GM12891 (cell line): ENCODE measurements around the gene SLIT1.

Experiments used
- DNase-seq: peaks from one replicate; pipeline ENCODE4 v3.0.0; 2011; ENCODE audit warnings: low spot score; ENCODE audit not compliant: insufficient read length
- FAIRE-seq: peaks from 2 replicates; lab custom pipeline; 2011; peaks lifted over from hg19 to GRCh38; lab: Jason Lieb, UNC
- PAX5 ChIP-seq: IDR thresholded peaks from 2 replicates; pipeline ENCODE4 v1.6.1; 2011; ENCODE audit warnings: low read length, moderate library complexity, mild to moderate bottlenecking; ENCODE audit not compliant: insufficient read depth, severe bottlenecking
- POLR2A ChIP-seq: IDR thresholded peaks from 2 replicates; pipeline ENCODE4 v1.6.1; 2011; ENCODE audit warnings: low read depth, low read length, control low read depth
- POLR2AphosphoS5 ChIP-seq: IDR thresholded peaks from 2 replicates; pipeline ENCODE4 v1.6.1; 2011; ENCODE audit warnings: low read depth, low read length, control low read depth
- POU2F2 ChIP-seq: IDR thresholded peaks from 2 replicates; pipeline ENCODE4 v1.6.1; 2011; ENCODE audit warnings: low read depth, mild to moderate bottlenecking, control low read depth, low read length, moderate library complexity
- SPI1 ChIP-seq: IDR thresholded peaks from 2 replicates; pipeline ENCODE4 v1.6.1; 2011; ENCODE audit warnings: low read depth, low read length, control low read depth
- TAF1 ChIP-seq: IDR thresholded peaks from 2 replicates; pipeline ENCODE4 v1.6.1; 2011; ENCODE audit warnings: low read depth, low read length, control low read depth

The SLIT1 gene

GRCh38 chr10:97007417-97007816 is 178.3 kb downstream of the SLIT1 start:
- DNase-seq (no peak), FAIRE-seq (no peak)
- TF ChIP-seq POLR2A: no peak
- TF ChIP-seq POU2F2: no peak
- TF ChIP-seq POLR2AphosphoS5: no peak
- TF ChIP-seq SPI1: no peak
- TF ChIP-seq PAX5: no peak
- no peak for TF ChIP-seq TAF1

GRCh38 chr10:97006364-97006763 is 179.4 kb downstream of the SLIT1 start:
- DNase-seq (no peak), FAIRE-seq (no peak)
- TF ChIP-seq POLR2AphosphoS5 (no peak), POLR2A (no peak), SPI1 (no peak), TAF1 (no peak)

- FAIRE-seq (no peak), DNase-seq (no peak)
- TF ChIP-seq SPI1: no peak
- no peak for TF ChIP-seq POLR2A
- TF ChIP-seq POU2F2: no peak
- TF ChIP-seq POLR2AphosphoS5: no peak
- no peak for TF ChIP-seq TAF1
- no peak for TF ChIP-seq PAX5
Measured at GRCh38 chr10:97005349-97005748, 180.4 kb downstream of the SLIT1 start.

GRCh38 chr10:97004591-97004990 is 181.2 kb downstream of the SLIT1 start:
- no peak for TF ChIP-seq TAF1
- no peak for TF ChIP-seq POLR2A
- TF ChIP-seq POLR2AphosphoS5: no peak
- TF ChIP-seq PAX5: no peak
- TF ChIP-seq POU2F2: no peak
- TF ChIP-seq SPI1: no peak
- DNase-seq: no peak
- no peak for FAIRE-seq

- DNase-seq (no peak), FAIRE-seq (no peak)
- TF ChIP-seq POU2F2: no peak
Measured at GRCh38 chr10:97003804-97004201, 182.0 kb downstream of the SLIT1 start.

GRCh38 chr10:97003151-97003803 is 182.5 kb downstream of the SLIT1 start:
- TF ChIP-seq POU2F2: no peak
- TF ChIP-seq SPI1: no peak
- FAIRE-seq: no peak
- no peak for DNase-seq

- FAIRE-seq (no peak), DNase-seq (no peak)
- no peak for TF ChIP-seq POU2F2
- TF ChIP-seq POLR2AphosphoS5: no peak
- no peak for TF ChIP-seq TAF1
- TF ChIP-seq SPI1: no peak
- no peak for TF ChIP-seq POLR2A
- no peak for TF ChIP-seq PAX5
Measured at GRCh38 chr10:97002670-97003069, 183.1 kb downstream of the SLIT1 start.

GRCh38 chr10:97001183-97001991 is 184.4 kb downstream of the SLIT1 start:
- no peak for DNase-seq
- FAIRE-seq: no peak
- TF ChIP-seq TAF1 (no peak), POU2F2 (no peak), POLR2A (no peak), POLR2AphosphoS5 (no peak), SPI1 (no peak), PAX5 (no peak)

- FAIRE-seq (no peak), DNase-seq (no peak)
- TF ChIP-seq SPI1: no peak
- no peak for TF ChIP-seq TAF1
- no peak for TF ChIP-seq PAX5
- TF ChIP-seq POLR2AphosphoS5: no peak
- TF ChIP-seq POU2F2: no peak
- TF ChIP-seq POLR2A: no peak
Measured at GRCh38 chr10:97000487-97001182, 185.1 kb downstream of the SLIT1 start.

GRCh38 chr10:96999987-97000386 is 185.8 kb downstream of the SLIT1 start:
- no peak for DNase-seq
- FAIRE-seq: no peak
- no peak for TF ChIP-seq TAF1
- TF ChIP-seq PAX5: no peak
- TF ChIP-seq POLR2A: no peak
- no peak for TF ChIP-seq POU2F2
